Measurements from ENCODE around the gene MRPL11. TPM values are rescaled to one million over a fixed set of nuclear protein-coding genes. Genes with fewer than 3 reads are reported as not detected.
"Not testable (repeated sequence)": the region's sequence is repeated elsewhere in the genome, so short reads cannot be mapped to it uniquely, and the experiment has no call there.

The MRPL11 gene
- total and polyA plus RNA-seq, 2 of the 13 experiments (the other 11 are each of a cell fraction or from before 2014, with no cell fraction given), result 72.9 to 176 TPM

DNA sequence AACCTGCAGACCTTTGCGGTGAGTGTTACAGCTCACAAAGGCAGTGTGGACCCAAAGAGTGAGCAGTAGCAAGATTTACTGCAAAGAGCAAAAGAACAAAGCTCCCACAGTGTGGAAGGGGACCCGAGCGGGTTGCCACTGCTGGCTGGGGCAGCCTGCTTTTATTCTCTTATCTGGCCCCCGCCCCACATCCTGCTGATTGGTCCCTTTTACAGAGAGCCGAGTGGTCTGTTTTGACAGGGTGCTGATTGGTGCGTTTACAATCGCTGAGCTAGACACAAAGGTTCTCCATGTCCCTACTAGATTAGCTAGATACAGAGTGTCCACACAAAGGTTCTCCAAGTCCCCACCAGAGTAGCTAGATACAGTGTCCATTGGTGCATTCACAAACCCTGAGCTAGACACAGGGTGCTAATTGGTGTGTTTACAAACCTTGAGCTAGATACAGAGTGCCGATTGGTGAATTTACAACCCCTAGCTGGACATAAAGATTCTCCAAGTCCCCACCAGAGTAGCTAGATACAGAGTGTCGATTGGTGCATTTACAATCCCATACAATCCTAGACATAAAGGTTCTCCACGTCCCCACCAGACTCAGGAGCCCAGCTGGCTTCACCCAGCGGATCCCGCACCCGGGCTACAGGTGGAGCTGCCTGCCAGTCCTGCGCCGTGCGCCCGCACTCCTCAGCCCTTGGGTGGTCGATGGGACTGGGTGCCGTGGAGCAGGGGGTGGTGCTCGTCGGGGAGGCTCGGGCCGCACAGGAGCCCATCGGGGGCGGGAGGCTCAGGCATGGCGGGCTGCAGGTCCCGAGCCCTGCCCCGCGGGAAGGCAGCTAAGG is 1.7 kb upstream of the MRPL11 start (continued):
- TF ChIP-seq MAZ (IDR thresholded peaks at IDR 0.05; ENCODE audit: borderline replicate concordance, low read depth, low read length), result not testable (repeated sequence)
- TF ChIP-seq MAZ (CRISPR knock-in tag; IDR thresholded peaks at IDR 0.05; ENCODE audit: low read depth) (0 out of 2 replicates have a peak, but pooled peaks have one; percentile 2), YEATS4 (CRISPR knock-in tag; IDR thresholded peaks at IDR 0.05; ENCODE audit: borderline replicate concordance) (peak; percentile 31; the same call in 1 of the 2 replicates), SP4 (CRISPR knock-in tag; IDR thresholded peaks at IDR 0.05) (peak; percentile 71; the same call in 1 of the 2 replicates), ZNF335 (CRISPR knock-in tag; IDR thresholded peaks at IDR 0.05) (peak; percentile 82; the same call in 1 of the 2 replicates), ZFX (CRISPR knock-in tag; IDR thresholded peaks at IDR 0.05; ENCODE audit: low read depth) (peak; percentile 29; the same call in 1 of the 2 replicates), HOXA3 (CRISPR knock-in tag; IDR thresholded peaks at IDR 0.05) (0 out of 2 replicates have a peak, but pooled peaks have one; percentile 12), WIZ (CRISPR knock-in tag; IDR thresholded peaks at IDR 0.05) (peak; percentile 50; the same call in 1 of the 2 replicates), SALL1 (CRISPR knock-in tag; IDR thresholded peaks at IDR 0.05) (peak; percentile 28; the same call in 1 of the 2 replicates), PHF21A (CRISPR knock-in tag; IDR thresholded peaks at IDR 0.05) (peak; percentile 47; the same call in 1 of the 2 replicates), NFYB (CRISPR knock-in tag; IDR thresholded peaks at IDR 0.05) (peak; percentile 87), SP2 (CRISPR knock-in tag; IDR thresholded peaks at IDR 0.05) (0 out of 2 replicates have a peak, but pooled peaks have one; percentile 46), ELF3 (CRISPR knock-in tag; IDR thresholded peaks at IDR 0.05) (0 out of 2 replicates have a peak, but pooled peaks have one; percentile 15), MED1 (CRISPR knock-in tag; IDR thresholded peaks at IDR 0.05) (peak; percentile 22; the same call in 1 of the 2 replicates), HOXA5 (CRISPR knock-in tag; IDR thresholded peaks at IDR 0.05) (0 out of 2 replicates have a peak, but pooled peaks have one; percentile 25)
- TF ChIP-seq, protein P1, sequence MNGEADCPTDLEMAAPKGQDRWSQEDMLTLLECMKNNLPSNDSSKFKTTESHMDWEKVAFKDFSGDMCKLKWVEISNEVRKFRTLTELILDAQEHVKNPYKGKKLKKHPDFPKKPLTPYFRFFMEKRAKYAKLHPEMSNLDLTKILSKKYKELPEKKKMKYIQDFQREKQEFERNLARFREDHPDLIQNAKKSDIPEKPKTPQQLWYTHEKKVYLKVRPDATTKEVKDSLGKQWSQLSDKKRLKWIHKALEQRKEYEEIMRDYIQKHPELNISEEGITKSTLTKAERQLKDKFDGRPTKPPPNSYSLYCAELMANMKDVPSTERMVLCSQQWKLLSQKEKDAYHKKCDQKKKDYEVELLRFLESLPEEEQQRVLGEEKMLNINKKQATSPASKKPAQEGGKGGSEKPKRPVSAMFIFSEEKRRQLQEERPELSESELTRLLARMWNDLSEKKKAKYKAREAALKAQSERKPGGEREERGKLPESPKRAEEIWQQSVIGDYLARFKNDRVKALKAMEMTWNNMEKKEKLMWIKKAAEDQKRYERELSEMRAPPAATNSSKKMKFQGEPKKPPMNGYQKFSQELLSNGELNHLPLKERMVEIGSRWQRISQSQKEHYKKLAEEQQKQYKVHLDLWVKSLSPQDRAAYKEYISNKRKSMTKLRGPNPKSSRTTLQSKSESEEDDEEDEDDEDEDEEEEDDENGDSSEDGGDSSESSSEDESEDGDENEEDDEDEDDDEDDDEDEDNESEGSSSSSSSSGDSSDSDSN (CRISPR knock-in tag; IDR thresholded peaks at IDR 0.05), result peak; percentile 56
- TF ChIP-seq, protein P2, sequence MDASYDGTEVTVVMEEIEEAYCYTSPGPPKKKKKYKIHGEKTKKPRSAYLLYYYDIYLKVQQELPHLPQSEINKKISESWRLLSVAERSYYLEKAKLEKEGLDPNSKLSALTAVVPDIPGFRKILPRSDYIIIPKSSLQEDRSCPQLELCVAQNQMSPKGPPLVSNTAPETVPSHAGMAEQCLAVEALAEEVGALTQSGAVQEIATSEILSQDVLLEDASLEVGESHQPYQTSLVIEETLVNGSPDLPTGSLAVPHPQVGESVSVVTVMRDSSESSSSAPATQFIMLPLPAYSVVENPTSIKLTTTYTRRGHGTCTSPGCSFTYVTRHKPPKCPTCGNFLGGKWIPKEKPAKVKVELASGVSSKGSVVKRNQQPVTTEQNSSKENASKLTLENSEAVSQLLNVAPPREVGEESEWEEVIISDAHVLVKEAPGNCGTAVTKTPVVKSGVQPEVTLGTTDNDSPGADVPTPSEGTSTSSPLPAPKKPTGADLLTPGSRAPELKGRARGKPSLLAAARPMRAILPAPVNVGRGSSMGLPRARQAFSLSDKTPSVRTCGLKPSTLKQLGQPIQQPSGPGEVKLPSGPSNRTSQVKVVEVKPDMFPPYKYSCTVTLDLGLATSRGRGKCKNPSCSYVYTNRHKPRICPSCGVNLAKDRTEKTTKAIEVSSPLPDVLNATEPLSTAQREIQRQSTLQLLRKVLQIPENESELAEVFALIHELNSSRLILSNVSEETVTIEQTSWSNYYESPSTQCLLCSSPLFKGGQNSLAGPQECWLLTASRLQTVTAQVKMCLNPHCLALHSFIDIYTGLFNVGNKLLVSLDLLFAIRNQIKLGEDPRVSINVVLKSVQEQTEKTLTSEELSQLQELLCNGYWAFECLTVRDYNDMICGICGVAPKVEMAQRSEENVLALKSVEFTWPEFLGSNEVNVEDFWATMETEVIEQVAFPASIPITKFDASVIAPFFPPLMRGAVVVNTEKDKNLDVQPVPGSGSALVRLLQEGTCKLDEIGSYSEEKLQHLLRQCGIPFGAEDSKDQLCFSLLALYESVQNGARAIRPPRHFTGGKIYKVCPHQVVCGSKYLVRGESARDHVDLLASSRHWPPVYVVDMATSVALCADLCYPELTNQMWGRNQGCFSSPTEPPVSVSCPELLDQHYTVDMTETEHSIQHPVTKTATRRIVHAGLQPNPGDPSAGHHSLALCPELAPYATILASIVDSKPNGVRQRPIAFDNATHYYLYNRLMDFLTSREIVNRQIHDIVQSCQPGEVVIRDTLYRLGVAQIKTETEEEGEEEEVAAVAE (CRISPR knock-in tag; IDR thresholded peaks at IDR 0.05; ENCODE audit: borderline replicate concordance), result peak; percentile 90
- TF ChIP-seq, protein P3, sequence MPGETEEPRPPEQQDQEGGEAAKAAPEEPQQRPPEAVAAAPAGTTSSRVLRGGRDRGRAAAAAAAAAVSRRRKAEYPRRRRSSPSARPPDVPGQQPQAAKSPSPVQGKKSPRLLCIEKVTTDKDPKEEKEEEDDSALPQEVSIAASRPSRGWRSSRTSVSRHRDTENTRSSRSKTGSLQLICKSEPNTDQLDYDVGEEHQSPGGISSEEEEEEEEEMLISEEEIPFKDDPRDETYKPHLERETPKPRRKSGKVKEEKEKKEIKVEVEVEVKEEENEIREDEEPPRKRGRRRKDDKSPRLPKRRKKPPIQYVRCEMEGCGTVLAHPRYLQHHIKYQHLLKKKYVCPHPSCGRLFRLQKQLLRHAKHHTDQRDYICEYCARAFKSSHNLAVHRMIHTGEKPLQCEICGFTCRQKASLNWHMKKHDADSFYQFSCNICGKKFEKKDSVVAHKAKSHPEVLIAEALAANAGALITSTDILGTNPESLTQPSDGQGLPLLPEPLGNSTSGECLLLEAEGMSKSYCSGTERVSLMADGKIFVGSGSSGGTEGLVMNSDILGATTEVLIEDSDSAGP (CRISPR knock-in tag; IDR thresholded peaks at IDR 0.05; ENCODE audit: borderline replicate concordance), result peak; percentile 34; the same call in 1 of the 2 replicates

Measured in HepG2 (cell line).